HTR-8/SVneo (cell line): Measurements from ENCODE around the gene EVC.

Source experiments
- DNase-seq: peaks from one replicate; pipeline ENCODE4 v3.0.0; 2011; ENCODE audit warnings: low spot score, mixed read lengths; ENCODE audit not compliant: insufficient read length
- FAIRE-seq: peaks from 2 replicates; lab custom pipeline; 2011; peaks lifted over from hg19 to GRCh38; lab: Jason Lieb, UNC

The EVC gene

DNA sequence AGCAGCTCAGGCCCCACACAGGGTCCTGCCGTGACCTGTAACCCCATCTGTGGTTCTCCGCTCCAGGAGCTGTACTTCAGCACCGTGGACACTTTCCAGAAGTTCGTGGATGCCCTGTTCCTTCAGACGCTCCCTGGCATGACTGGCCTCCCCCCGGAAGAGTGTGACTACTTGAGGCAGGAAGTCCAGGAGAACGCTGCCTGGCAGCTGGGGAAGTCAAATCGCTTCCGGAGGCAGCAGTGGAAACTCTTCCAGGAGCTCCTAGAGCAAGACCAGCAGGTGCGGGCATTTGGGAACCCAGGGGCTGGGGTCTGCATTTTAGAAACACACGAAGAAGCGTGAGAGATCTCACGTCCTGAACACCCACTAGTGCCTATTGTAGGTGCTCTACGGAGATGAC lies 72.5 kb downstream of the EVC start:
- FAIRE-seq, result no peak
- DNase-seq, result no peak

DNA sequence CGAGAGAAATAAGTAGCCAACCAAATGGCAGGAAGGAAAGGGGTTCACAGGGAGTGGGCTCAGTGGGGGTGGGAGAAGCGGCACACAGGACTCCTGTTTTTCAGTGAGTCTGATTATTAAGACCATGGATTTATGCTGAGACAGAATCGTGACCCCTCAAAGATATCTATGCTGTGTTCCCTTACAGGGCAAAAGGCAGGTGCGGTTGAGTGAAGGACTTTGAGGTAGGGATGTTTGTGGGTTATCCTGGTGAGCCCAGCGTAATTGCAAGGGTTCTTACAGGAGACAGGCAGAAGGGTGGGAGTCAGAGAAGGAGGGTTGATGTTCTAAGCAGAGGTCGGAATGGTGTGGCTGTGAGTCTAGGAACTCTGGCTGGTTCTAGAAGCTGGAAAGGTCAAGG lies 73.0 kb downstream of the EVC start:
- FAIRE-seq, result no peak
- no peak for DNase-seq

DNA sequence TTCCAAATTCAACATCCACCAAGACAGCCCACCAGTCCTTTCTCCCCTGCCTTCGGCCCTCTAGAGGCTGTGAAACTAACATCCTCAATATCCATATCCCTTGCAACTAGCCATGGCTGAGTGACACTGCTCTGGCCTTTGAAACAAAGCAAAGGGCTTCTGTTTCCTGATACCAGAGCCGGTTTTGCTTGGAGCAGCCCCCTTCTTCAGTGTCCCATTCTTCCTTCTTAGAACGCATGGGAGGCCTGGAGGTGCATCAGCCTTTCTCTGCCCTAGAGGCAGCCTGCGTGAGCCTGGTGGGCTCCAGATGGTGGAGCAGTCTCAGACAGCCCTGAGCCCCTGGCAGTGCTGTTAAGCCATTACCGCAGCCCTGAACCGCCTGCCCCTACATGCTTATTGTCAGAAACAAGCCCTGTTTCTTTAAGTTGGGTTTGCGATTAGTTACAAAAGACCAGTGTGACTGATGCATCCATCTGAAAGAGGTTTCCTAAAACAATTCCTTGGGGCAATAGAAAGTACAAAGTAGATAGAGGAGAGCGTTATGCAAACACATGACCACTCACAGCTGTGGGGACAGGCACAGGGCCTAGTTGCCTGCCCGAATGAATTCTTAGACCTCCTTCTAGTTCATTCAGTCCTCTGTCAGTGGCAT lies 74.1 kb downstream of the EVC start:
- DNase-seq (no peak), FAIRE-seq (no peak)

DNA sequence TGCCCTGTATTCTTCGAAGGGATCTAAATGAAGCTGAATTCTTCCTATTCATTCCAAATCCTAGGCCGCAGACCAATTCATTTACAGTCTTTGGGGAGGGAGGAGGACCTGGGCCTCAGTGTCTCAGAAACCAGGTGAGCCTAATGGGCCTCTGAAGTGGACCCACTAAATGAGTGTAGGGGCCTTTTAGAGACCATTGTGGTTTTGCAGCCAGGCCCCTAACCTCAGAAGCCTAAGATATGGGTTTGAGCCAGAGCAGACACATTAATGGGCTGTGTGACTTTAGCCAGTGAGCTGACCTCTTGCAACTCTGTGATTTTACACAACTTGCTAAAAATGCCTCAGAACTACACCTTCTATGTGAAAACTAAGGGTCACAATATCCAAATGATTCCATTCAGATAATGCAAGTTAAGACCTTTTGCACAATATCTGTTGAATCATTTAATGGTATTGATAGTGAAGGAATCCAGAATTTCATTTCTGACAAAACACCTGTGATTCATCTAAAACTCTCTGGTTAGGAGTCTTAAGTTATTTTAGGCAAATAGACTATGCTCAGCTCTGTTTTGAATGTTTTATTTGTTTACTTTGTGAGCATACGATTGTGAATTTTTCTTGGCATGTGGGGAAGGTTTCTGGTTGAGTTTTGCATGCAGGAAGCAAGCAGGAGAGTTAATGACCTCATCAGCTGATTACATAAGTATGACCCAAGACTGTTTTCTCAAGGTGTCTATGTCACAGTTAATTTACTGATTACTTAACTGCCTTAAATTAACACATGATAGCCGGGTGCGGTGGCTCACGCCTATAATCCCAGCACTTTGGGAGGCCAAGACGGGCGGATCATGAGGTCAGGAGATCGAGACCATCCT lies 75.0 kb downstream of the EVC start:
- DNase-seq (no peak), FAIRE-seq (no peak)

DNA sequence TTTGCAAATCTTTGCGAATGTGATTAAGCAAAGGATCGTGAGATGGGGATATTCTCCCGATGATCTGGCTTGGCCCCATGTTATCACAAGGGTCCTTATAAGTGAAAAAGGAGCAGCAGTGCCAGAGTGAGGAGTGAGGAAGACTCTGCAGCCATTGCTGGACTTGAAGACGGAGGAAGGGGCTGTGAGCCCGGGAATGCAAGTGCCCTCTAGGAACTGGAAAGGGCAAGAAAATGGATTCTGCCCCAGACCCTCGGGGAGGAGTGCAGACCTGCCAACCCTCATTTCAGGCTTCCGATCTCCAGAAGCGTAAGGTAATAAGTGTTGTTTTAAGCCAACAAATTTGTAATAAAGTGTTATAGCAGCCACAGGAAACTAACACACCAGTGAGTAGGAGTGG lies 76.3 kb downstream of the EVC start:
- DNase-seq (no peak), FAIRE-seq (no peak)

DNA sequence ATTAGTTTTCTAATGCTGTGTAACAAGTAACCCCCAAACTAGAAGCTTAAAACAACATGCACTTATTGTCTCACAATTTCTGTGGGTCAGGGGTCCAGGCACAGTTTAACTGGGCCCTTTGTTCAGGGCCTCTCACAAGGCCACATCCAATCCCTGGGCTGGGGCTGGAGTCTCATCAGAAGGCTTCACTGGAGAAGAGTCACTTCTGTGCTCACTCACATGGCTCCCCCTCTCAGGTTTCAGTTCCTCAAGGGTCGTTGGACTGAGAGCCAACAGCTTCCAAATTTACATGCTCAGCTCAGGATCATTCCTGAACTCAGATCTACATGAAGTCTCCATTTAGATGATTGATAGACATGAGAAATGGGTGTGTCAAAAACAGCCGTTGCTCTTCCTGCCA lies 77.1 kb downstream of the EVC start:
- FAIRE-seq, result no peak

DNA sequence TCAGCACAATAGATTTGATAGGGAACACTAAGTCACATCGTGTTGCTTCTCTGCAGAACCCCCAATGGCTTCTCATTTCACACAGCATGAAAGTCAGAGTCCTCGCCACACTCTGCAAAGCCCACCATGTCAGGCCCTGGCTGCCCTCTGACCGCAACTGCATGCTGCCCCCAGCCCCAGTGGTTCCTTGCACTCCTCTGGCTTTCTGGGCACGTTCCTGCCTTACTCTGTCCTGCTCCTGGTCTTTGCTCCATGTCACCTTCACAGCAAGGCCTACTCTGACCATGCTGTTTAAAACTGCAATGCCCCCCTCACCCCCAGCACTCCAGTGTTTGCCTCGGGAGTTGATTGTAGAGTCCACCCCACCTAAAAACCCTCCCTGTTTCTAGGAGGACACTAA lies 78.1 kb downstream of the EVC start:
- no peak for DNase-seq
- no peak for FAIRE-seq

More for the DNA sequence above, 77.1 kb downstream of the EVC start:
- no peak for DNase-seq

DNA sequence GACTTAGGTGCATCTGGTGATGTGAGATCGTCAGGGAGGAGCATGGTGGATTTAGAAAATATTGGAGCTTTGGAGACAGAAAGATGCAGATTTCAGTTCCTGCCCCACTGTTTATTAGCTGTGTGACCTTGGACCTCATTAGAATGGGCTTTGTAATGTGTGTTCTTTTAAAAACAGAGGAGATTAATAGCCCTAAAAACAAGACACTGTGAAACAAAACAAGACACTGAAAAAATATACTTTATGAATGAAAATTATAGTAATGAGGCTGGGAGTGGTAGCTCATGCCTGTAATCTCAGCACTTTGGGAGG lies 79.5 kb downstream of the EVC start:
- no peak for DNase-seq
- no peak for FAIRE-seq

DNA sequence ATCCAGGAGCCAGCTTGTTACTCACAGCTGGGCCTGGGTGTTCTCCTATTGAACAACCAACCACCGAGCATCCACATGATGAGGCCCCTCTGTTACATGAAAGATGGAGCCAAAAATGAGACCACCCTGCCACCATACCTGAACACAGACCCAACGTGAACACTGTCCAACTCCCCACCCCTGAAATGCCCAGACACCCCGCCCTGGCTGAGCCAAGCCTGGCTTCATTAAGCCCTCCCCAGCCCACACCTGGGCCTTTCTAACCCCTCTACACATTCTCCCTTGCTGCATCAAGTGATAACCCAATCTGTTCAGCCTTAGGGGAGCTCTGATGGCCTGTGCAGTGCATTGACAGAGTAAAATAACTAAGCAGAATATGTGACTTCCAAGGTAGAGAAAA lies 80.7 kb downstream of the EVC start:
- FAIRE-seq (no peak), DNase-seq (no peak)

DNA sequence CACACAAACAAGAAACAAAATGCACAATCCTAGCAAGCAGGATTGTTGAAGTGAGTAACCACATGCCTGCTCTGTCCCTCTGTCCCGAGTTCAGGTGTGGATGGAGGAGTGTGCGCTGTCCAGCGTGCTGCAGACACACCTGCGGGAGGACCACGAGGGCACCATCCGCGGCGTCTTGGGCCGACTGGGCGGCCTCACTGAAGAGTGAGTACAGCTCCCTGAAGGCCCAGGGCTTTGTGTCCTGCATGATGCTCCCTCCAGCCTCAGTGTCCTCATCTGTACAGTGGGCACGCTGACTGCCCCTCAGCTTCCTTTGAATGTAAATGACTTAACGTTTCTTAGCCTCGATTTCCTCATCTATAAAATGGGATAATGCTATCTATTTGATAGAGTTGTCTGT lies 82.5 kb downstream of the EVC start:
- peak; percentile 36 for FAIRE-seq
- DNase-seq, result no peak

DNA sequence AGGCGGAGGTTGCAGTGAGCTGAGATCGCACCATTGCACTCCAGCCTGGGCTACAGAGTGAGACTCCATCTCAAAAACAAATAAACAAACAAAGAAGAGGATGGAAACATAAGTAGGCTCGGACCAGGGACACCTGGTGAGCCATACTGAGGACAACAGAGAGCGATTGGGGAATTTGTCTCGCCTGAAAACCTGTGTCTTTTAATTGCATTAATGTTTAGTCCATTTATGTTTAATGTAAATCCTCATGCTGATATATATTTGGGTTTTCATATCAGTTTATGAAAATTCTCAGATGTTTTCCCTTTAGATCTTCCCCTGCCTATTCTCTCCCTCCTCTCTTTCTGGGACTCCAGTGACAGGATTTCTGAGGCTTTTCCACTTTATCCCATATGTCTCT lies 84.6 kb downstream of the EVC start:
- DNase-seq, result no peak
- no peak for FAIRE-seq

DNA sequence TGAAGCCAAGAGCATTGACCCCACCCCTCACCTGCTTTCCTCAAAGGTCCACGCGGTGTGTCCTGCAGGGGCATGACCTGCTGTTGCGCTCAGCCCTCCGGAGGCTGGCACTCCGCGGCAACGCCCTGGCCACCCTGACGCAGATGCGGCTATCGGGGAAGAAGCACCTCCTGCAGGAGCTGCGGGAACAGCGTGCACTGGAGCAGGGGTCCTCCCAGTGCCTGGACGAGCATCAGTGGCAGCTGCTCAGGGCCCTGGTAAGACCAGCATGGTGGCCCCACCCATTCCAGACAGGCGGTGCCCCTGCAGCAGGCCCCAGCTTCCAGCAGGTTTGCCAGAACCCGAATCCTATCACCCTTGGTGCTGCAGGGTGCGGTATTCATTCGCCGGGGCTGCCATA lies 86.0 kb downstream of the EVC start:
- no peak for FAIRE-seq
- DNase-seq, result no peak

DNA sequence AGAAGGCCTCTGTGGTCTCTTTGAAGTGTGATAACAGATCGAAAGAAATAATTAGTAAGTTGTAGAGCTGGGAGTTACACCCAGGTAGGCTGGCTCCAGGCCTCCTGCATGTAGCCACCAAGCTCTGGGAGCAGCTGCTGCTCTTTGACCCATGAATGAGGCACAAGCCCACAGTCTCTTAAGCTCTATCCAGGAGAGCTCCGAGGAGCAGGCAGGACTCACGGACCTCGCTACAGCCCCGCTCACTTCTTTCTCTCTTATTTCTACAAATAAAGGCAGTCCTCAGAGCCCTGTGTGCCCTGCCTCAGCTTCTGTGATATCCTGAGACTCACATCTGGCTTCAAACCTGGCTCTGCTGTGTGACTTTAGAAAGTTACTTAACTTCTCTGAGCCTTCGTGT lies 86.9 kb downstream of the EVC start:
- no peak for FAIRE-seq
- DNase-seq, result no peak

DNA sequence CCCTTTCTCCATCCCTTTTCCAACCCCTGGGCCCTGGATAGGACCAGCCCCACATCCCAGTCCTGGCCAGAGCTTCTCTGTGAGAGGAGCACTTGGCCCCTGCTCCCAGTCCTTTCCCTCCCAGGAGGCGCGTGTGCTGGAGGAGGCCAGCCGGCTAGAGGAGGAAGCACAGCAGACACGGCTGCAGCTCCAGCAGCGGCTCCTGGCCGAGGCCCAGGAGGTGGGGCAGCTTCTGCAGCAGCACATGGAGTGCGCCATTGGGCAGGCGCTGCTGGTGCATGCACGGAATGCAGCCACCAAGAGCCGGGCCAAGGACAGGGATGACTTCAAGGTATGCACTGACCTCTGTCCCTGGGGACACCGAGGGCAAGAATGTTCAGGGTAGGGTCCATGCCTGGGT lies 87.5 kb downstream of the EVC start:
- DNase-seq (no peak), FAIRE-seq (no peak)

DNA sequence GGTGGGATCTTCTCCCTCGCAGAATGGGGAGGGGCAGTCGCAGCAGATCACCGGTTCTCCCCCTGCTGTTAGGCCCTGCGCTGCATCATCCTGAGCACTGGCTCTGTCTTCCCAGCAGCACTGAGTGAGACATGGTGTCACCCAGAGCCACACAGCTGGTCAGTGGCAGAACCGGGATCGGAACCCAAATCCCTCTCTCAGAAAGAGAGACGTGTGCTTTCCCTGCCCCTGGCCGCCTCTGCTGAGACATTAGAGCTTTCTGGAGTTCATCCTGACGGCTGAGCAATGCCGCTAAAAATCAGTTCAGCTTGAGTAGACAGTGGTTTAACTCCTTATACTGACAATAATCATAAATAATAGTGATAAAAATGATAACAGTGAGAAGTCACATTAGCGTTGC lies 87.9 kb downstream of the EVC start:
- DNase-seq (no peak), FAIRE-seq (no peak)

DNA sequence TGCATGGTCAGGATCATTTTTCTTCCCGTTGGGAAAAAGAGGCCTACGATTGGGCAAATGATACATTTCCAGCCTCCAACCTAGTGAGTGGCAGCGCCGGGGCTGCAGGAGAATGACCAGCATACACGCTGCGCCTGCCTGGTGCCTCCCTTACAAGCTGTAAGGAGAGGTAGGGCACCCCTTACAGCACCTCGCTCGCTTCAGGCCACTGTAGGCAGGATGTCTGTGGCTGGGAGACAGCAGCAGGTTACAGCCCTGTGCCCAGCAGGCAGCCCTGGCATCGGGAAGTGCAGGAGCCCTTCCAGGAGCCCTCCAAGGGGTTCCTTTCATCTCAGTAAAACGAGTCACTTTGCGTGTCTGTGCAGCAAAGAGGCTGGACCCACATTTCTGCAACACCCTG lies 88.4 kb downstream of the EVC start:
- FAIRE-seq, result no peak
- no peak for DNase-seq

DNA sequence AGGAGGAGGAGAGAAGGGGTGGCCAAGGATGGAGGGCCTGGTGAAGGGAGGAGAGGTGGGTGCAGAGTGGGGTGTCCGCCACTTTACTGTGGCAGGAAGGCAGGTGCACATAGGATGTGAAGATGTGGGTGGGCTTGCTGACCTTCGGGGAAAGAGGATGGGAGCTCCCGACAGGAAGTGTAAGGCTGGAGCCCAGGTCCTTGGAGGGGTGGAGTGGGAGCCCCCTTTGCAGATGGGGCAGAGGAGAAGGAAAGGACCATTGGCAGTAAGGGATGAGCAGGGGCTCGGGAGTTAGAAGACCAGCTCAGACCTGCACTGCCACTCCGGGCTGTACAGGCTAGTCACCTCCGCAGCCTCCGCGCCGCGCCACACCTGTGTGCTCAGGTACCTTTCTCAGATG lies 89.5 kb downstream of the EVC start:
- no peak for DNase-seq
- no peak for FAIRE-seq

DNA sequence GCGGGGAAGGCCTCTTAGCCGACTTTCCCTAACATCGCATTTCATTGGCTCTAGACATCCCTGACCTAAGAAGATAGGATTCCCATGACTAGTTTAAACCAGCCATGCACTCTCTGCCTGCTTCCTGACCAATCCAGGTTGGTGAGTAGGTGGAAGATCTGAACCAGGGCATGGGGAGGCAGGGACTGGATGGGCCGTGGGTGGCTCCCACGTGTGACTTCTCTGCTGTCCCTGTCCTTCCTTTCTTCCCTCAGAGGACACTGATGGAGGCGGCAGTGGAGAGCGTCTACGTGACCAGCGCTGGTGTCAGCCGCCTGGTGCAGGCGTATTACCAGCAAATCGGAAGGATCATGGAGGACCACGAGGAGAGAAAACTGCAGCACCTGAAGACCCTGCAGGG lies 90.7 kb downstream of the EVC start:
- no peak for FAIRE-seq
- no peak for DNase-seq

DNA sequence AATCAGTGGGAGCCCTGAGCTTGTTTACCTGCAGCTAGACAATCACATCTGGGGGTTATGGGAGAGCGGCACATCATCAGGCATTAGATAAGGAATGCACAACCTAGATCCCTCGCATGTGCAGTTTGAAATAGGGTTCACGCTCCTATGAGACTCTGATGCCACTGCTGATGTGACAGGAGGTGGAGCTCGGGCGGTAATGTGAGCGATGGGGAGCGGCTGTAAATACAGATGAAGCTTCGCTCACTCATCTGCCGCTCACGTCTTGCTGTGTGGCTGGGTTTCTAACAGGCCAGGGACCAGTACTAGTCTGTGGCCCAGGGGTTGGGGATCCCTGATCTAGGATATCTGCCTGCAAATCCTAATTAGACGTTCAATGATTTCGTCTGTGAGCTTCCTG lies 91.6 kb downstream of the EVC start:
- no peak for DNase-seq
- no peak for FAIRE-seq

DNA sequence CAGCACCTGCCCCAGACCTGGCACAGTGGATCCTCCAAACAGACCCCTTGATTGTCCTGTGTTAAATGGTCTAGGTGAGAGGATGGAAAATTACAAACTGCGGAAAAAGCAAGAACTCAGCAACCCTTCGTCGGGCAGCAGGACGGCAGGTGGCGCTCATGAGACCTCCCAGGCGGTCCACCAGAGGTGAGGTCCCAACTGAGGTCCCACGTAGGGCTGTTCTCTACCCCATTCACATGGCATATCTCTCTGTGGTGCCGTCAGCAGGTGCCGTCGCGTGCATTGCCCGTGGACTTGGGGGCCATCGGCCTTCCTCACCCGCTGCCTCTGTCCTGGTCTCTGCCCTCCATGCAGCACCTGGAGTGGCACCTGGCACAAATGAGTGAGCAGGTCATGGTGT lies 93.7 kb downstream of the EVC start:
- FAIRE-seq (no peak), DNase-seq (no peak)

DNA sequence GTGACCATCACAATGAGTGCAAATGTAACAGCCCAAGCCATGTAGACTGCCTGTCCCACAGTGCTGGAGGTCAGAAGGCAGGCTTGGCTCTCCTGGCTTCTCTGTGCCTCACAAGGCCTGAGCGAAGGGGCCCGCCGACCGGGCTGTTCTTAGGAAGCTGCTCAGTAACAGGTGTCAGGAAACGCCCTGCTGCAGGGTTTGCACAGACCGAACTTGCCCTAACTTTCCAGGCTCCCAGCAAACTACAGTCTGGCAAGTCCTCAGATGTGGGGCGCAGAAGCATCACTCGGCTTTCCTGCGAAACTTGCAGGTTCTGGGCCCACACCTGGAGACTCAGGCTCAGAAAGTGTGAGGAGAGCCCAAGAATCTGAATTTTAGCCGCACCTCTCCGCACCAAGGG lies 94.3 kb downstream of the EVC start:
- FAIRE-seq, result no peak
- DNase-seq, result no peak

DNA sequence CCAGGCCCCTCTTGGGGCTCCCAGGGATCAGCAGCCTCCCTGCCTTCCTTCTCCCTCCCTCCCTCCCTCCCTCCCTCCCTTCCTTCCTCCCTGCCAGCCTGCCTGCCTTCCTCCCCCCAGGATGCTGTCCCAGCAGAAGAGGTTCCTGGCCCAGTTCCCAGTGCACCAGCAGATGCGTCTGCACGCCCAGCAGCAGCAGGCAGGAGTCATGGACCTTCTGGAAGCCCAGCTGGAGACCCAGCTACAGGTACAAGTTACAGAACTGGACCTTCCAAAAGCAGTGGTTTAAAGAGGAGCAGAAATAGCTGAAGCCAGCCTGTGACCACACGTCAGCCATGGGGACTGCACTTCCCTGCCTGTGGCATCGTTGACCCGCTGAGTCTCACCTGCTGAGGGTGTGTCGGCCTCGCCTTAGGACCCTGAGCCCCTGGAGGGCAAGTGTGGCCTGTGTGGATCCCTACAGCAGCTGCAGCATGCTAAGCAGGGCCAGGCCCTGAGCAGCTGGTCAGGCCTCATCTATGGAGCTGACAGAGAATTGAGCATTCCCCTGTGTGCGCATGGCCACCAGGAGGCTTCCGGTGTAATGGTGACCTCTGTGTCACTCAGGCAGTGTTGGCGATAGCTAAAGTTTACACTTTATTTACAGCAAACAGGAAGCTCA lies 97.2 kb downstream of the EVC start:
- FAIRE-seq (no peak), DNase-seq (no peak)
